ENCODE measurements around the gene YES1.
"Not testable (repeated sequence)": the region's sequence is repeated elsewhere in the genome, so short reads cannot be mapped to it uniquely, and the experiment has no call there.

Gene YES1

GRCh38 chr18:814300-815084, 2.5 kb upstream of the YES1 start:
- FAIRE-seq: no peak
- TF ChIP-seq, protein P1, sequence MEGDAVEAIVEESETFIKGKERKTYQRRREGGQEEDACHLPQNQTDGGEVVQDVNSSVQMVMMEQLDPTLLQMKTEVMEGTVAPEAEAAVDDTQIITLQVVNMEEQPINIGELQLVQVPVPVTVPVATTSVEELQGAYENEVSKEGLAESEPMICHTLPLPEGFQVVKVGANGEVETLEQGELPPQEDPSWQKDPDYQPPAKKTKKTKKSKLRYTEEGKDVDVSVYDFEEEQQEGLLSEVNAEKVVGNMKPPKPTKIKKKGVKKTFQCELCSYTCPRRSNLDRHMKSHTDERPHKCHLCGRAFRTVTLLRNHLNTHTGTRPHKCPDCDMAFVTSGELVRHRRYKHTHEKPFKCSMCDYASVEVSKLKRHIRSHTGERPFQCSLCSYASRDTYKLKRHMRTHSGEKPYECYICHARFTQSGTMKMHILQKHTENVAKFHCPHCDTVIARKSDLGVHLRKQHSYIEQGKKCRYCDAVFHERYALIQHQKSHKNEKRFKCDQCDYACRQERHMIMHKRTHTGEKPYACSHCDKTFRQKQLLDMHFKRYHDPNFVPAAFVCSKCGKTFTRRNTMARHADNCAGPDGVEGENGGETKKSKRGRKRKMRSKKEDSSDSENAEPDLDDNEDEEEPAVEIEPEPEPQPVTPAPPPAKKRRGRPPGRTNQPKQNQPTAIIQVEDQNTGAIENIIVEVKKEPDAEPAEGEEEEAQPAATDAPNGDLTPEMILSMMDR (IDR thresholded peaks at IDR 0.05; ENCODE audit: insufficient read depth, missing control alignments): peak; percentile 29
- no peak for DNase-seq (ENCODE audit: insufficient read length, low spot score)

DNA sequence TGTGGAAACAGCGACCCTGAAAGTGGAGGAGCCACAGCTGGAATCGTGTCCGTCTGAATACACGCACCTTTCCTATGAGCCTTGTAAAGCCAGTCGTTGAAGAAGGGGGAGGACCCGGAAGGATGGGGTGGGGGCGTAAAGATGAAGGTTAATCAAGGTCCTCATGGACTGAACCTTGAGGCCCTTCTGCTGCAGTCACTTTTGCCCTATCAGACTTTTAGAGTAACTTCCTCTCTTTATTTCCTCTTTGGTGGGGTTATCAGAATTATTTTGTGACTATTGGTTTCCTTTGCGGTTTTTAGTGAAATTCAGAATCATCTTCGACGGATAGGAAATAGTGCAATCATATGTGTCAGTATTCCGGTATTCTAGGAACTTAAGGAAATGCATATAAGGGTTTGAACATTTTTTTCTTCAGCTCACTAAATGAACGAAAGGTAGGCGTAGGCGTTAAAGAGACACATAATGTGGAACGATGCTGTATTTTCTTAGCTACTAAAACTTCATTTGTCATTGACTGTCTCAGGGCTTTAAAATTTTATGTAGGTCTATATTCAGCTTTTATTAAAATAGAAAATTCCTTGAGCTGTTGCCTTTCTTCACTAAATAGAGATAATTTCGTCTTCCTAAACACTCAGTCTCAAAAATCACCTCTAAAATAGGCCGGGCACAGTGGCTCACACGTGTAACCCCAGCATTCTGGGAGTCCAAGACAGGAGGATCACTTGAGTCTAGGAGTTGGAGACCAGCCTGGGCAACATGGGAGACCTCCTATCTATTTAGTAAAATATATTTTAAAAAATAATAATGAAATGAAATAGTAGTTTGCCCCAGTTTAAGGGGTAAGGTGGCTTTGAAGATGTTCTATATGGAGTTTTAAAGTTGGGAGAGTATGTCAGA, 1.4 kb upstream of the YES1 start:
- DNase-seq (ENCODE audit: insufficient read length, low spot score) (no peak), FAIRE-seq (no peak)

GRCh38 chr18:812376-813171, 532 bp upstream of the YES1 start:
- no peak for FAIRE-seq
- peak; percentile 69 for DNase-seq (ENCODE audit: insufficient read length, low spot score)
- TF ChIP-seq, protein P1 (IDR thresholded peaks at IDR 0.05; ENCODE audit: insufficient read depth, missing control alignments): no peak

More for the DNA sequence above, 1.4 kb upstream of the YES1 start:
- TF ChIP-seq, protein P1 (IDR thresholded peaks at IDR 0.05; ENCODE audit: insufficient read depth, missing control alignments): no peak

- DNase-seq (ENCODE audit: insufficient read length, low spot score) (no peak), FAIRE-seq (no peak)
- TF ChIP-seq, protein P1 (IDR thresholded peaks at IDR 0.05; ENCODE audit: insufficient read depth, missing control alignments): no peak
Measured at GRCh38 chr18:811182-811891, 705 bp downstream of the YES1 start.

DNA sequence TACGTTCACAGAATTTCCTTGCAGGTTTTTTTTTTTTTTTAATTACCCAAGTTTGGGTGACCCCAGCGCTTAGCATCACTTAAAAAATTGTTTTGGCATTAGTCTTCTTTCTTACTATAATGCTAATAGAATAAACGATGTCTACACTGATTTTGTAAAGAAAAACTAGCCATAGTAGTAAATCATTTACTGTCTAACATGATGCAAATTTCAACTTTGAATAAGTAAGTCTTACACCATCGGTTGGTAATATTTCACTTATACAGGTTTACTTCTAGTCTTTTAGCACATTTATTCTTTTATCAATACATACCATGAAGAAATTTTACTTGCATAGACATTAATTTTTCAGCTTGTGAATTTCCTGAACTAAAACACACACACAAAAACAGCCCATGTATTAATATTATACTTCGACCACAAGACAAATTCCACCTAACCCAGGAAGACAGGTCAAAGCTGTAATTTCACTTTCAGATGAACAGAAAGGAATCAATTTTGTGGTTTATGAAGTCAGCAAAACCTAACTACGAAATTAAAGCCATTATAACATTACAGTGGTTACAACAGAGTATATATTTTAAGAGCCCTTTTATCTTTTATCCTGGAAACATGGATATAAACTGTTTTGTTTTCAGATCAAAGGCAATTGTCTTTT, 1.9 kb downstream of the YES1 start:
- FAIRE-seq: peak; percentile 64
- DNase-seq (ENCODE audit: insufficient read length, low spot score): no peak
- TF ChIP-seq, protein P1 (IDR thresholded peaks at IDR 0.05; ENCODE audit: insufficient read depth, missing control alignments): no peak

DNA sequence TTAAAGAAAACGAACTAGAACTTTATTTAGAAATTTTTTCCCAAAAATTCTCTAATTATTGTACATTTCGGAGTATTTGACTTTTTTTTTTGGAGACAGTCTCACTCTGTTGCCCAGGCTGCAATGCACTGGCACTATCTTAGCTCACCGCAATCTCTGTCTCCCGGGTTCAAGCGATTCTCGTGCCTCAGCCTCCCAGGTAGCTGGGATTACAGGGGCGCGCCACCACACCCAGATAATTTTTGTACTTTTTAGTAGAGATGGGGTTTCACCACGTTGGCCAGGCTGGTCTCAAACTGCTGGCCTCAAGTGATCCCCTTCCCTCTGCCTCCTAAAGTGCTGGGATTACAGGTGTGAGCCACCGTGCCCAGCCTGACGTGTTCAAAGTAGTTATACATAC, 2.8 kb downstream of the YES1 start:
- FAIRE-seq; DNase-seq (ENCODE audit: insufficient read length, low spot score): not testable (repeated sequence)

Data from D721Med (cell line).